Transverse colon (tissue), 3 donors: Measurements from ENCODE around the gene SMIM1.

Source experiments
- CTCF ChIP-seq, 5 experiments: fragments of 200-600 bp in 3 of 5; fragments of 450-650 bp in 2 of 5; sonication (generic) in 3 of 5; IDR thresholded peaks; 1 replicate in 2 of 5; 2 replicates in 3 of 5; pipeline ENCODE4 v1.5.1; 2016 to 2017; ENCODE audit warnings: antibody characterized with exemption in 5 of 5, inconsistent platforms in 3 of 5, mild to moderate bottlenecking in 2 of 5, moderate library complexity in 1 of 5
- POLR2A ChIP-seq: fragments of 450-650 bp; IDR thresholded peaks from one replicate; pipeline ENCODE4 v1.6.1; 2016; ENCODE audit warnings: antibody characterized with exemption, mild to moderate bottlenecking, moderate library complexity

DNA sequence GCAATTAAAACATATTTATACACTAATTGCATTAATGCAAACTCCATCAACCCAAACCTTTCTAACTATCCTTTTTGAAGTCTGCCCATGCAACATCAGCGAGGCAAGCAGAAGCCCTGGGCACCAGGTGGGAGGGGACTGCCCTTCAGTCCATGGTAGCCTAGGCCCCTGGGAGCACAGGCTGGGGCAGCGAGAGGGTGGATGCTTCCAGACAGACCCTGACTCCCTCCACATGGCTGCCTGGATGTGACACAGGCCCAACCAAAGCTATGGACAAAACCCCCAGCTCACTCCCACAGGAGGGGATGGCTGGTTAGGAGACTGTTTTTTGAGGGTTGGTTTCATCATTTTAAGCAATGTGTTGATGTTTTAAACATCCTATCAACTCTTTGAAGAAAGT is 41.5 kb downstream of the SMIM1 start:
- no peak for TF ChIP-seq CTCF (IDR thresholded peaks at IDR 0.05)
- TF ChIP-seq POLR2A: no peak
